ENCODE data around the gene RBMS3. TPM values are rescaled to one million over a fixed set of nuclear protein-coding genes. Genes with fewer than 3 reads are reported as not detected.

Gene RBMS3
- total RNA-seq, 1 donor from 2014 or later: 33.0 TPM

DNA sequence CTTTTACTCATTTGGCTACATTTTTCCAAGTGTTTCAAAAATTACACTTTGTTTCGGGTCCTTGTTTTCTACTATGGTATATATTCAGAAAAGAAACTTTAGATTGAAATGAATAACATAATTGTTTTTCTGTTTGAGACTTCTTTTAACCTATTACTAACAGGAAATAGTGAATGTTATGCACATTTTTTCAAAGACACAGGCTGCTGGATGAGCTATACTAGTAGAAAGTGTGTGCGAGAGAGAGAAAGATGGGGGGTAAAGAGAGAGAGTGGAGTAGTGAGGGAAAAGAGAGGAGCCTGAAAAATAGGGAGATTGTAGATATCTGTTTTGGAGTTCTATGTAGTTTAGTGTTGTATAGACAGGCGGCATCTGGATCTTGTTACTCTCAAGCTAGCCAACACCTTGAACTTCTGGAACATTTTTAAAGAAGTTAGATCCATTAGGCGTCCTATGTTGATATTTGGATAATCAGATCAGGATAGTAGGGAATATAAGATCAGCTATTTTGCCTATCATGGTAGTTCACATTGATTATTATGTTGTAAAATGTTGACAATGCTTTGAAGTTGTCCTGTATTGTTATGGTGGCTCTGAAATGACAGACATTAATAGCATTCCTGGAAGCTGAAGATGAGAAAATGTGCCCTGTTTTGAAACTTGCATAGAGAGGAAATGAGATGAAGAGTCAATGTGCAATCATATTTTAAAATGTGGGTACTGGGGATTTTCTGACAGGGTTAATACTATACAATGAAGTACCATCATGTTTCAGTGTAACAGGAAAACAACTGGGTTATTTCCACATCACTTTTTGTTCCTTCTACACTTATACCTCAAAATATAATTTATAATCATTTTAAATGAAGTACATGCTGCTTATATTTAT lies 2.6 kb downstream of the RBMS3 start:
- TF ChIP-seq, protein P1, sequence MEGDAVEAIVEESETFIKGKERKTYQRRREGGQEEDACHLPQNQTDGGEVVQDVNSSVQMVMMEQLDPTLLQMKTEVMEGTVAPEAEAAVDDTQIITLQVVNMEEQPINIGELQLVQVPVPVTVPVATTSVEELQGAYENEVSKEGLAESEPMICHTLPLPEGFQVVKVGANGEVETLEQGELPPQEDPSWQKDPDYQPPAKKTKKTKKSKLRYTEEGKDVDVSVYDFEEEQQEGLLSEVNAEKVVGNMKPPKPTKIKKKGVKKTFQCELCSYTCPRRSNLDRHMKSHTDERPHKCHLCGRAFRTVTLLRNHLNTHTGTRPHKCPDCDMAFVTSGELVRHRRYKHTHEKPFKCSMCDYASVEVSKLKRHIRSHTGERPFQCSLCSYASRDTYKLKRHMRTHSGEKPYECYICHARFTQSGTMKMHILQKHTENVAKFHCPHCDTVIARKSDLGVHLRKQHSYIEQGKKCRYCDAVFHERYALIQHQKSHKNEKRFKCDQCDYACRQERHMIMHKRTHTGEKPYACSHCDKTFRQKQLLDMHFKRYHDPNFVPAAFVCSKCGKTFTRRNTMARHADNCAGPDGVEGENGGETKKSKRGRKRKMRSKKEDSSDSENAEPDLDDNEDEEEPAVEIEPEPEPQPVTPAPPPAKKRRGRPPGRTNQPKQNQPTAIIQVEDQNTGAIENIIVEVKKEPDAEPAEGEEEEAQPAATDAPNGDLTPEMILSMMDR (IDR thresholded peaks at IDR 0.05; ENCODE audit: insufficient read depth, low read depth, low read length): no peak
- no peak for TF ChIP-seq EZH2 (IDR thresholded peaks at IDR 0.05; ENCODE audit: insufficient read depth, low read length)
- peak overlapping the region; percentile 89 for H3K27ac ChIP-seq (ENCODE audit: low read depth, low read length)
- Mint-ChIP-seq H3K27me3 (ENCODE audit: low read depth, unreplicated experiment) (no peaks in the 10 kb centered on the region), H3K27ac (ENCODE audit: unreplicated experiment) (peak overlapping the region; percentile 90), H3K4me3 (ENCODE audit: unreplicated experiment) (peak overlapping the region; percentile 92), H3K36me3 (ENCODE audit: low read depth, unreplicated experiment) (no peaks in the 10 kb centered on the region), H3K4me1 (ENCODE audit: low read depth, unreplicated experiment) (peaks cover 27% of the 10 kb centered on the region), H3K9me3 (ENCODE audit: unreplicated experiment) (no peaks in the 10 kb centered on the region)
- peak overlapping the region; percentile 92 for H3K4me3 ChIP-seq (ENCODE audit: insufficient read depth, low read depth, low read length)
- H3K79me2 ChIP-seq (ENCODE audit: insufficient read depth, low read length): peaks cover 83% of the 10 kb centered on the region
- H3K4me1 ChIP-seq (ENCODE audit: insufficient read depth, low read length): peaks cover 17% of the 10 kb centered on the region
- peak overlapping the region; percentile 97 for H3K4me2 ChIP-seq (ENCODE audit: low read length)
- no peak overlapping the region for H2AFZ ChIP-seq (ENCODE audit: low read depth, low read length)
- peaks cover 5% of the 10 kb centered on the region for H4K20me1 ChIP-seq (ENCODE audit: insufficient read depth, low read length)
- peak; percentile 39 for FAIRE-seq
- H3K36me3 ChIP-seq (ENCODE audit: insufficient read depth, low read length): no peaks in the 10 kb centered on the region
- H3K9ac ChIP-seq (ENCODE audit: low read length): peak overlapping the region; percentile 95
- no peaks in the 10 kb centered on the region for H3K9me3 ChIP-seq (ENCODE audit: insufficient read depth, low read depth, low read length)
- DNase-seq (ENCODE audit: low read depth): peak; percentile 15
- H3K27me3 ChIP-seq (ENCODE audit: insufficient read depth, low read length): no peaks in the 10 kb centered on the region

DNA sequence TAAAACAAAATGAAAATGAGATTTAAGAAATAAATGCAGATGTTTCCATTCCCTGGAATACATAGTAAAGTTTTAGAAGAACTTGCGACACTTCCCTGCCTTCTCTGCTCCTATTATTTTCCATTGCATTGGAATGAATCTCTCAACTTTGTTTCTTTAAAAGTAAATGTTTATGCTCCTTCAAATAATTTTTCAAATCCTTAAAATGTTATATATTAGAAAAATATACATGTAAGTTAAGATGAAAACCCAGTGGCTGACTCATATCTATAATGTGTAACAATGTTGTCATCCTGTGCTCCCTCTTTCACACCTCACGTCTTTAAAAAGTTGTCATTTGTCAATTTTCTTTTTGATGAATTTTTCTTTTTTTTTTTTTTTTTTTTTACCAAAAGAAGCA lies 3.6 kb downstream of the RBMS3 start:
- Histone ChIP-seq H3K27ac (ENCODE audit: low read depth, low read length) (peak overlapping the region; percentile 89), H3K9me3 (ENCODE audit: insufficient read depth, low read depth, low read length) (no peaks in the 10 kb centered on the region), H3K4me1 (ENCODE audit: insufficient read depth, low read length) (peaks cover 12% of the 10 kb centered on the region), H3K79me2 (ENCODE audit: insufficient read depth, low read length) (peaks cover 88% of the 10 kb centered on the region), H3K4me2 (ENCODE audit: low read length) (peak overlapping the region; percentile 97), H2AFZ (ENCODE audit: low read depth, low read length) (no peak overlapping the region), H3K27me3 (ENCODE audit: insufficient read depth, low read length) (no peaks in the 10 kb centered on the region), H3K36me3 (ENCODE audit: insufficient read depth, low read length) (no peaks in the 10 kb centered on the region), H3K4me3 (ENCODE audit: insufficient read depth, low read depth, low read length) (peak overlapping the region; percentile 92), H4K20me1 (ENCODE audit: insufficient read depth, low read length) (peaks cover 5% of the 10 kb centered on the region), H3K9ac (ENCODE audit: low read length) (peak overlapping the region; percentile 95)
- no peaks in the 10 kb centered on the region for H3K9me3 Mint-ChIP-seq (ENCODE audit: unreplicated experiment)
- H3K4me3 Mint-ChIP-seq (ENCODE audit: unreplicated experiment): peak overlapping the region; percentile 92
- no peak for TF ChIP-seq EZH2 (IDR thresholded peaks at IDR 0.05; ENCODE audit: insufficient read depth, low read length)
- TF ChIP-seq, protein P1 (IDR thresholded peaks at IDR 0.05; ENCODE audit: insufficient read depth, low read depth, low read length): no peak
- H3K27ac Mint-ChIP-seq (ENCODE audit: unreplicated experiment): no peak overlapping the region
- H3K36me3 Mint-ChIP-seq (ENCODE audit: low read depth, unreplicated experiment): no peaks in the 10 kb centered on the region
- FAIRE-seq (no peak), DNase-seq (ENCODE audit: low read depth) (no peak)
- H3K27me3 Mint-ChIP-seq (ENCODE audit: low read depth, unreplicated experiment): no peaks in the 10 kb centered on the region
- peaks cover 22% of the 10 kb centered on the region for H3K4me1 Mint-ChIP-seq (ENCODE audit: low read depth, unreplicated experiment)
